A549 (cell line): ENCODE measurements around the gene PAPLN. TPM values are rescaled to one million over a fixed set of nuclear protein-coding genes. Genes with fewer than 3 reads are reported as not detected.

Experiments
- ATAC-seq, 2 experiments: fragments of 200-7000 bp in 1 of 2; fragments of >200 bp in 1 of 2; cut with Nextera tagmentation in 1 of 2; cut with Tn5 transposase in 1 of 2; 3 replicates each; pipeline versions ENCODE4 v1.8.0 to v1.9.1; 2018 to 2020; ENCODE audit warnings: mild to moderate bottlenecking in 1 of 2, moderate library complexity in 1 of 2
- CTCF ChIA-PET: fragments of 300-600 bp; sonication (Branson Sonifier 250); formaldehyde crosslinking; extraction: SDS; loops from one replicate; lab custom pipeline; 2021; ENCODE audit warnings: antibody characterized with exemption, inconsistent platforms; lab: Yijun Ruan, JAX
- POLR2A ChIA-PET: fragments of 350-600 bp; formaldehyde crosslinking; extraction: SDS; loops from one replicate; lab custom pipeline; 2021; ENCODE audit warnings: antibody characterized with exemption, inconsistent platforms; lab: Yijun Ruan, JAX
- DNase-seq, 2 experiments: peaks; one replicate each; pipeline versions ENCODE4 v3.0.0 to v3.0.0-alpha.2; 2011 to 2016; ENCODE audit warnings: low read depth in 1 of 2, low spot score in 1 of 2
- FAIRE-seq: peaks from 2 replicates; lab custom pipeline; 2011; peaks lifted over from hg19 to GRCh38; lab: Jason Lieb, UNC
- H3K27ac ChIP-seq, 2 experiments: fragments of >200 bp; sonication (Bioruptor Twin); formaldehyde crosslinking; 3 replicates each; pipeline ENCODE4 v1.5.1; 2016 to 2017
- H3K4me1 ChIP-seq: fragments of >200 bp; sonication (Bioruptor Twin); formaldehyde crosslinking; 3 replicates; pipeline ENCODE4 v1.6.1; 2016
- H3K4me2 ChIP-seq: fragments of >200 bp; sonication (Bioruptor Twin); formaldehyde crosslinking; 3 replicates; pipeline ENCODE4 v1.6.1; 2016
- H3K4me3 ChIP-seq: fragments of >200 bp; sonication (Bioruptor Twin); formaldehyde crosslinking; 3 replicates; pipeline ENCODE4 v1.5.1; 2016
- H3K9me3 ChIP-seq: fragments of >200 bp; sonication (Bioruptor Twin); formaldehyde crosslinking; 3 replicates; pipeline ENCODE4 v1.6.1; 2016
- FOXS1 ChIP-seq: fragments of 250-450 bp; sonication (Bioruptor Pico); IDR thresholded peaks from 2 replicates; pipeline ENCODE4 v1.5.0; 2020; ENCODE audit warnings: mild to moderate bottlenecking, moderate library complexity
- GATA3 ChIP-seq: IDR thresholded peaks from 2 replicates; pipeline ENCODE4 v1.6.1; 2012; ENCODE audit warnings: borderline replicate concordance
- HDAC2 ChIP-seq: fragments of 200-600 bp; sonication (generic); IDR thresholded peaks from 2 replicates; pipeline ENCODE4 v1.6.1; 2016
- JUNB ChIP-seq: fragments of >200 bp; sonication (Bioruptor Twin); formaldehyde crosslinking; IDR thresholded peaks from 2 replicates; pipeline ENCODE4 v1.6.1; 2016
- KDM1A ChIP-seq: fragments of 200-600 bp; sonication (generic); IDR thresholded peaks from 2 replicates; pipeline ENCODE4 v1.6.1; 2016; ENCODE audit warnings: low read depth, mild to moderate bottlenecking
- RAD21 ChIP-seq, 2 experiments: fragments of >200 bp in 1 of 2; sonication (Bioruptor Twin) in 1 of 2; formaldehyde crosslinking in 1 of 2; IDR thresholded peaks in 1 of 2; conservative IDR thresholded peaks in 1 of 2; 2 replicates in 1 of 2; 3 replicates in 1 of 2; pipeline ENCODE4 v1.6.1; 2012 to 2018; ENCODE audit warnings: inconsistent platforms in 1 of 2
- RARB ChIP-seq: fragments of 250-450 bp; sonication (Bioruptor Pico); IDR thresholded peaks from 2 replicates; pipeline ENCODE4 v1.8.0; 2021; ENCODE audit warnings: mild to moderate bottlenecking, moderate library complexity
- SMC3 ChIP-seq: fragments of >200 bp; sonication (Bioruptor Twin); formaldehyde crosslinking; IDR thresholded peaks from 3 replicates; pipeline ENCODE4 v1.6.1; 2018; ENCODE audit warnings: inconsistent platforms
- ZFP36 ChIP-seq: fragments of 450-650 bp; IDR thresholded peaks from 2 replicates; pipeline ENCODE4 v1.6.1; 2014; ENCODE audit warnings: borderline replicate concordance; ENCODE audit not compliant: partially characterized antibody
- WGBS: methylation state at CpG from one replicate; pipeline ENCODE4 v1.1.6; 2017; ENCODE audit errors: missing lambda C conversion rate; 5-methylcytosine and 5-hydroxymethylcytosine counted together
- polyA plus RNA-seq, 4 experiments: library from polyadenylated mRNA; depleted of rRNA in 3 of 4; stranded (reverse); fragments of >200 nt; fragmentation: RNase III in 1 of 4; extraction: RNeasy Plus Mini Kit Qiagen cat#74134 plus additional on column Dnase treatment in 1 of 4; gene quantifications; 2 replicates in 3 of 4; 3 replicates in 1 of 4; pipeline ENCODE4 v1.2.3, GENCODE V29; 2011 to 2017
- TF ChIP-seq, protein P1 (sequence below): fragments of 250-450 bp; sonication (Bioruptor Pico); IDR thresholded peaks from 2 replicates; pipeline ENCODE4 v1.5.0; 2020; ENCODE audit warnings: low read depth, mild to moderate bottlenecking, moderate library complexity
- TF ChIP-seq, protein P2 (sequence below): fragments of 200-600 bp; sonication (generic); IDR thresholded peaks from 2 replicates; pipeline ENCODE4 v1.6.1; 2016; ENCODE audit warnings: antibody characterized with exemption, mild to moderate bottlenecking, moderate library complexity
- TF ChIP-seq, protein P3 (sequence below): fragments of 250-450 bp; sonication (Bioruptor Pico); IDR thresholded peaks from 2 replicates; pipeline ENCODE4 v1.5.0; 2021; ENCODE audit warnings: mild to moderate bottlenecking, moderate library complexity, borderline replicate concordance
- TF ChIP-seq, protein P4 (sequence below): fragments of >200 bp; sonication (Bioruptor Twin); formaldehyde crosslinking; IDR thresholded peaks from 3 replicates; pipeline ENCODE4 v1.5.1; 2016
- TF ChIP-seq, protein P5 (sequence below): IDR thresholded peaks from 2 replicates; pipeline ENCODE4 v1.6.1; 2012

The PAPLN gene
- polyA plus RNA-seq, 2 of the 4 experiments (the other 2 are of a cell fraction): 4.3 to 5.0 TPM

DNA sequence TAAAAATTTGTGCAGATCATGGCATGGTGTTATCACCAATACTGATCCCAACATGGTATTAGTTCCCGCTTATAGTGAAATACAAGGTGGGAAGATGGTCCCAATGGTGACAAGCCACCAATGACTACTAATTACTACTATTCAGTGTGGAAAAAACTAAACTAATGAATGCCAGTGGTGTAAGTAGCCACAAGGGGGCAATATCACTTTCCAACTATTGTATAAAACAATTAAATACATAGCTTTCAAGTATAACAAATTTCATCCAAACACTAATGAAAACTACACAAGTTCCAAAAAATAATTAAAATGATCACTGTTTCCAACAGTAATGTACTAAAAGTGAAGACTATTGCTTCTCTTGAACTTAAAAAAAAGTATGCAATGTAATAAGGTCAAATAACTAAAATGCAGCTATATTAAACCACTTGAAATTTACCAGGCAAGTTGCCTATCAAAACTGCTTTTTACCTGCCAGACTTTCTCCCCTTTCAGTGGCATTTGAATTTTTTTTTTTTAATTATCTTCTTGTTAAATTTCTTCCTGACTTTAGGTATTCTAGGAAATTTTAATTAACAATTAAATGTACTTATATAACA is 58.0 kb downstream of the PAPLN start:
- TF ChIP-seq SMC3: peak; percentile 83
- TF ChIP-seq GATA3: no peak
- TF ChIP-seq, protein P1, sequence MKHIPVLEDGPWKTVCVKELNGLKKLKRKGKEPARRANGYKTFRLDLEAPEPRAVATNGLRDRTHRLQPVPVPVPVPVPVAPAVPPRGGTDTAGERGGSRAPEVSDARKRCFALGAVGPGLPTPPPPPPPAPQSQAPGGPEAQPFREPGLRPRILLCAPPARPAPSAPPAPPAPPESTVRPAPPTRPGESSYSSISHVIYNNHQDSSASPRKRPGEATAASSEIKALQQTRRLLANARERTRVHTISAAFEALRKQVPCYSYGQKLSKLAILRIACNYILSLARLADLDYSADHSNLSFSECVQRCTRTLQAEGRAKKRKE: no peak
- TF ChIP-seq RARB (CRISPR knock-in tag): no peak
- peak; percentile 59 to 71 for TF ChIP-seq RAD21 (conservative IDR thresholded peaks at IDR 0.05 in 1 of 2, IDR thresholded peaks at IDR 0.05 in 1 of 2)
- TF ChIP-seq, protein P2, sequence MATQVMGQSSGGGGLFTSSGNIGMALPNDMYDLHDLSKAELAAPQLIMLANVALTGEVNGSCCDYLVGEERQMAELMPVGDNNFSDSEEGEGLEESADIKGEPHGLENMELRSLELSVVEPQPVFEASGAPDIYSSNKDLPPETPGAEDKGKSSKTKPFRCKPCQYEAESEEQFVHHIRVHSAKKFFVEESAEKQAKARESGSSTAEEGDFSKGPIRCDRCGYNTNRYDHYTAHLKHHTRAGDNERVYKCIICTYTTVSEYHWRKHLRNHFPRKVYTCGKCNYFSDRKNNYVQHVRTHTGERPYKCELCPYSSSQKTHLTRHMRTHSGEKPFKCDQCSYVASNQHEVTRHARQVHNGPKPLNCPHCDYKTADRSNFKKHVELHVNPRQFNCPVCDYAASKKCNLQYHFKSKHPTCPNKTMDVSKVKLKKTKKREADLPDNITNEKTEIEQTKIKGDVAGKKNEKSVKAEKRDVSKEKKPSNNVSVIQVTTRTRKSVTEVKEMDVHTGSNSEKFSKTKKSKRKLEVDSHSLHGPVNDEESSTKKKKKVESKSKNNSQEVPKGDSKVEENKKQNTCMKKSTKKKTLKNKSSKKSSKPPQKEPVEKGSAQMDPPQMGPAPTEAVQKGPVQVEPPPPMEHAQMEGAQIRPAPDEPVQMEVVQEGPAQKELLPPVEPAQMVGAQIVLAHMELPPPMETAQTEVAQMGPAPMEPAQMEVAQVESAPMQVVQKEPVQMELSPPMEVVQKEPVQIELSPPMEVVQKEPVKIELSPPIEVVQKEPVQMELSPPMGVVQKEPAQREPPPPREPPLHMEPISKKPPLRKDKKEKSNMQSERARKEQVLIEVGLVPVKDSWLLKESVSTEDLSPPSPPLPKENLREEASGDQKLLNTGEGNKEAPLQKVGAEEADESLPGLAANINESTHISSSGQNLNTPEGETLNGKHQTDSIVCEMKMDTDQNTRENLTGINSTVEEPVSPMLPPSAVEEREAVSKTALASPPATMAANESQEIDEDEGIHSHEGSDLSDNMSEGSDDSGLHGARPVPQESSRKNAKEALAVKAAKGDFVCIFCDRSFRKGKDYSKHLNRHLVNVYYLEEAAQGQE: no peak
- TF ChIP-seq, protein P3, sequence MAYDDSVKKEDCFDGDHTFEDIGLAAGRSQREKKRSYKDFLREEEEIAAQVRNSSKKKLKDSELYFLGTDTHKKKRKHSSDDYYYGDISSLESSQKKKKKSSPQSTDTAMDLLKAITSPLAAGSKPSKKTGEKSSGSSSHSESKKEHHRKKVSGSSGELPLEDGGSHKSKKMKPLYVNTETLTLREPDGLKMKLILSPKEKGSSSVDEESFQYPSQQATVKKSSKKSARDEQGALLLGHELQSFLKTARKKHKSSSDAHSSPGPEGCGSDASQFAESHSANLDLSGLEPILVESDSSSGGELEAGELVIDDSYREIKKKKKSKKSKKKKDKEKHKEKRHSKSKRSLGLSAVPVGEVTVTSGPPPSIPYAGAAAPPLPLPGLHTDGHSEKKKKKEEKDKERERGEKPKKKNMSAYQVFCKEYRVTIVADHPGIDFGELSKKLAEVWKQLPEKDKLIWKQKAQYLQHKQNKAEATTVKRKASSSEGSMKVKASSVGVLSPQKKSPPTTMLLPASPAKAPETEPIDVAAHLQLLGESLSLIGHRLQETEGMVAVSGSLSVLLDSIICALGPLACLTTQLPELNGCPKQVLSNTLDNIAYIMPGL (CRISPR knock-in tag): no peak
- no peak for TF ChIP-seq KDM1A
- TF ChIP-seq, protein P4, sequence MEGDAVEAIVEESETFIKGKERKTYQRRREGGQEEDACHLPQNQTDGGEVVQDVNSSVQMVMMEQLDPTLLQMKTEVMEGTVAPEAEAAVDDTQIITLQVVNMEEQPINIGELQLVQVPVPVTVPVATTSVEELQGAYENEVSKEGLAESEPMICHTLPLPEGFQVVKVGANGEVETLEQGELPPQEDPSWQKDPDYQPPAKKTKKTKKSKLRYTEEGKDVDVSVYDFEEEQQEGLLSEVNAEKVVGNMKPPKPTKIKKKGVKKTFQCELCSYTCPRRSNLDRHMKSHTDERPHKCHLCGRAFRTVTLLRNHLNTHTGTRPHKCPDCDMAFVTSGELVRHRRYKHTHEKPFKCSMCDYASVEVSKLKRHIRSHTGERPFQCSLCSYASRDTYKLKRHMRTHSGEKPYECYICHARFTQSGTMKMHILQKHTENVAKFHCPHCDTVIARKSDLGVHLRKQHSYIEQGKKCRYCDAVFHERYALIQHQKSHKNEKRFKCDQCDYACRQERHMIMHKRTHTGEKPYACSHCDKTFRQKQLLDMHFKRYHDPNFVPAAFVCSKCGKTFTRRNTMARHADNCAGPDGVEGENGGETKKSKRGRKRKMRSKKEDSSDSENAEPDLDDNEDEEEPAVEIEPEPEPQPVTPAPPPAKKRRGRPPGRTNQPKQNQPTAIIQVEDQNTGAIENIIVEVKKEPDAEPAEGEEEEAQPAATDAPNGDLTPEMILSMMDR: peak; percentile 82
- no peak for TF ChIP-seq JUNB
- ATAC-seq: peak; percentile 47 to 71; a peak in 3 of 6 replicates
- H3K4me3 ChIP-seq: no peak overlapping the region
- H3K4me1 ChIP-seq: peaks cover 23% of the 10 kb centered on the region
- H3K9me3 ChIP-seq: no peaks in the 10 kb centered on the region
- peak; percentile 51 for FAIRE-seq
- ChIA-PET CTCF (interaction anchor here (0.5 to 3.8 kb wide), 54 partner anchors 10 to 552 kb away, joined by 3 to 176 read pairs (median 5); partner anchors contain the start of genes ACOT2 and NUMB), POLR2A (interaction anchor here (1.2 to 1.3 kb wide), 2 partner anchors 176 to 317 kb away, joined by 3 to 8 read pairs; partner anchors contain the start of gene ACOT6)
- WGBS: 46% methylated on average over 1 of the region's 1 CpG
- peak; percentile 43 to 44 for DNase-seq
- H3K27ac ChIP-seq: peak overlapping the region in 1 of 2 experiments; percentile 58; a peak in 1 of 6 replicates
- peak overlapping the region; percentile 1; the same call in 1 of the 3 replicates for H3K4me2 ChIP-seq

DNA sequence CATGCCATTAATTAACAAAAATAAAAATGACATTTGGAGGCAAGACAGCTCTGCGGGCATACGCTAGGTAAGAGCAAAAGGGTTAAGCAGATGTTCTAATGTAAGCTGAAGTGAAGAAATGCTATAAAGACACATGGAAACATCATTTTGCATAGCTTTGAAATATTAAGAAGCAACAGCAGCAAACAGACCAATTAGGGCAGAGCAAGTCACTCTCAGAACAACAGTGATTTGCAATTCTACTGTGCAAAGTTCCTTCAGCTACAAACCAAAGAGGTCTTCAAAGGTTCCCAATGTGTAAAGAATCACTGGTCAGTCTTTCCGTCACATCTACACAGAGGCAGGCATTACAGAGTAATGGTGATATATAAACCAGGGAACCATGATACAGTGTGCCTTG is 68.2 kb downstream of the PAPLN start:
- Histone ChIP-seq H3K4me1 (no peaks in the 10 kb centered on the region), H3K9me3 (no peaks in the 10 kb centered on the region), H3K4me2 (no peak overlapping the region), H3K4me3 (no peak overlapping the region), H3K27ac (no peak overlapping the region)
- ATAC-seq (no peak), FAIRE-seq (no peak), DNase-seq (no peak)
- POLR2A ChIA-PET: no interaction called here
- WGBS: 63% methylated on average over 3 of the region's 3 CpGs
- TF ChIP-seq FOXS1 (CRISPR knock-in tag) (no peak), ZFP36 (no peak), HDAC2 (no peak)
- TF ChIP-seq, protein P5, sequence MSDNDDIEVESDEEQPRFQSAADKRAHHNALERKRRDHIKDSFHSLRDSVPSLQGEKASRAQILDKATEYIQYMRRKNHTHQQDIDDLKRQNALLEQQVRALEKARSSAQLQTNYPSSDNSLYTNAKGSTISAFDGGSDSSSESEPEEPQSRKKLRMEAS: no peak
- TF ChIP-seq, protein P1: no peak
- CTCF ChIA-PET: interaction anchor here (0.8 to 3.4 kb wide), 4 partner anchors 11 to 166 kb away, joined by 3 to 20 read pairs (median 4); no protein-coding TSS in a partner anchor
